Gastroesophageal sphincter (tissue), 4 donors: Measurements from ENCODE around the gene SH3RF1. TPM values are rescaled to one million over a fixed set of nuclear protein-coding genes. Genes with fewer than 3 reads are reported as not detected.

ENCODE experiments used
- ATAC-seq: fragments of 150-250 bp; one replicate; pipeline ENCODE4 v1.9.1; 2016; ENCODE audit warnings: mild to moderate bottlenecking, moderate library complexity
- H3K27ac ChIP-seq, 4 donors: fragments of 200-600 bp; sonication (generic) in 3 of 4; 1 replicate in 3 of 4; 2 replicates in 1 of 4; pipeline ENCODE4 v1.5.1; 2016 to 2019
- H3K27me3 ChIP-seq: fragments of 200-600 bp; sonication (generic); one replicate; pipeline ENCODE4 v1.5.1; 2019
- H3K36me3 ChIP-seq, 2 donors: fragments of 200-600 bp; sonication (generic); one replicate each; pipeline ENCODE4 v1.5.1; 2019; ENCODE audit warnings: control low read depth in 1 of 2
- H3K4me1 ChIP-seq, 3 donors: fragments of 200-600 bp; sonication (generic); 1 replicate in 2 of 3; 2 replicates in 1 of 3; pipeline ENCODE4 v1.5.1; 2016 to 2019; ENCODE audit warnings: control low read depth in 2 of 3
- H3K4me3 ChIP-seq, 2 donors: fragments of 200-600 bp; sonication (generic); one replicate each; pipeline ENCODE4 v1.5.1; 2019; ENCODE audit warnings: mild to moderate bottlenecking in 1 of 2, moderate library complexity in 1 of 2
- H3K9me3 ChIP-seq, 3 donors: fragments of 200-600 bp; sonication (generic); one replicate each; pipeline ENCODE4 v1.5.1; 2017 to 2019; ENCODE audit warnings: control low read depth in 2 of 3
- CTCF ChIP-seq, 4 experiments: fragments of 200-600 bp in 2 of 4; fragments of 450-650 bp in 2 of 4; sonication (generic) in 1 of 4; IDR thresholded peaks; one replicate each; pipeline ENCODE4 v1.5.1; 2017 to 2019; ENCODE audit warnings: antibody characterized with exemption in 4 of 4, mild to moderate bottlenecking in 2 of 4, moderate library complexity in 2 of 4
- EP300 ChIP-seq: sonication (generic); formaldehyde crosslinking; IDR thresholded peaks from one replicate; pipeline ENCODE4 v1.6.1; 2017; ENCODE audit warnings: antibody characterized with exemption, mild to moderate bottlenecking
- POLR2A ChIP-seq, 2 donors: fragments of 450-650 bp; IDR thresholded peaks; one replicate each; pipeline ENCODE4 v1.6.1; 2017; ENCODE audit warnings: antibody characterized with exemption in 2 of 2, mild to moderate bottlenecking in 2 of 2, moderate library complexity in 1 of 2
- POLR2AphosphoS5 ChIP-seq: sonication (generic); formaldehyde crosslinking; IDR thresholded peaks from one replicate; pipeline ENCODE4 v1.6.1; 2017; ENCODE audit warnings: antibody characterized with exemption
- WGBS, 2 donors: methylation state at CpG; one replicate each; pipeline ENCODE4 v1.1.5; 2018; ENCODE audit warnings: low coverage in 1 of 2; 5-methylcytosine and 5-hydroxymethylcytosine counted together
- total RNA-seq, 4 donors: library from RNA; depleted of rRNA; stranded (reverse); fragments of >200 nt; gene quantifications; one replicate each; pipeline ENCODE4 v1.1.0, GENCODE V29; 2016

Gene SH3RF1
- total RNA-seq, 4 donors from 2014 or later = 9.2 to 17.6 (median 13.3) TPM

- no peaks in the 10 kb centered on the region for H3K9me3 ChIP-seq
- ATAC-seq = no peak
- H3K36me3 ChIP-seq = no peaks in the 10 kb centered on the region
- no peak overlapping the region for H3K4me3 ChIP-seq
- 76 to 88% methylated on average over 3 to 7 of the region's 7 CpGs for WGBS, 2 donors
- no peaks in the 10 kb centered on the region for H3K27me3 ChIP-seq
- H3K27ac ChIP-seq = no peak overlapping the region
- peaks cover 0 to 15% (median under 1%) of the 10 kb centered on the region in 3 donors for H3K4me1 ChIP-seq
- TF ChIP-seq CTCF (IDR thresholded peaks at IDR 0.05) = no peak
- no peak for TF ChIP-seq POLR2AphosphoS5
- no peak for TF ChIP-seq POLR2A (IDR thresholded peaks at IDR 0.05)
- no peak for TF ChIP-seq EP300
Measured at GRCh38 chr4:169185133-169185956, 85.4 kb downstream of the SH3RF1 start.

GRCh38 chr4:169184686-169185085 lies 86.1 kb downstream of the SH3RF1 start:
- 55 to 83% methylated on average over 3 of the region's 3 CpGs for WGBS, 2 donors
- ATAC-seq = no peak
- no peaks in the 10 kb centered on the region for H3K9me3 ChIP-seq
- H3K4me3 ChIP-seq = no peak overlapping the region
- no peak for TF ChIP-seq POLR2AphosphoS5
- no peak for TF ChIP-seq POLR2A (IDR thresholded peaks at IDR 0.05)
- TF ChIP-seq CTCF (IDR thresholded peaks at IDR 0.05) = no peak
- H3K27ac ChIP-seq = no peak overlapping the region
- no peaks in the 10 kb centered on the region for H3K27me3 ChIP-seq
- no peaks in the 10 kb centered on the region for H3K36me3 ChIP-seq
- H3K4me1 ChIP-seq = peaks cover 0 to 21% (median 3%) of the 10 kb centered on the region in 3 donors

- TF ChIP-seq EP300 (no peak), POLR2AphosphoS5 (no peak), CTCF (IDR thresholded peaks at IDR 0.05) (no peak), POLR2A (IDR thresholded peaks at IDR 0.05) (no peak)
- H3K27ac ChIP-seq = no peak overlapping the region
- WGBS, 2 donors = 65 to 69% methylated on average over 2 to 3 of the region's 3 CpGs
- ATAC-seq = no peak
- peaks cover 0 to 25% (median 3%) of the 10 kb centered on the region in 3 donors for H3K4me1 ChIP-seq
- H3K27me3 ChIP-seq = no peaks in the 10 kb centered on the region
- H3K9me3 ChIP-seq = no peaks in the 10 kb centered on the region
- no peak overlapping the region for H3K4me3 ChIP-seq
- no peaks in the 10 kb centered on the region for H3K36me3 ChIP-seq
Measured at GRCh38 chr4:169184236-169184635, 86.5 kb downstream of the SH3RF1 start.

GRCh38 chr4:169183581-169183980 lies 87.2 kb downstream of the SH3RF1 start:
- WGBS, 2 donors = 57 to 59% methylated on average over 1 to 2 of the region's 2 CpGs
- H3K27ac ChIP-seq = no peak overlapping the region

More at GRCh38 chr4:169183581-169183980, 87.2 kb downstream of the SH3RF1 start:
- Histone ChIP-seq H3K9me3 (no peaks in the 10 kb centered on the region), H3K4me1 (peaks cover 0 to 27% (median 3%) of the 10 kb centered on the region in 3 donors), H3K36me3 (no peaks in the 10 kb centered on the region), H3K4me3 (no peak overlapping the region), H3K27me3 (no peaks in the 10 kb centered on the region)
- no peak for ATAC-seq
- TF ChIP-seq EP300 (no peak), POLR2A (IDR thresholded peaks at IDR 0.05) (no peak), CTCF (IDR thresholded peaks at IDR 0.05) (no peak), POLR2AphosphoS5 (no peak)
